ENCODE results near the gene ZNF496. TPM values are rescaled to one million over a fixed set of nuclear protein-coding genes. Genes with fewer than 3 reads are reported as not detected.

The ZNF496 gene
- total and polyA plus RNA-seq, 4 donors: 8.2 to 43.4 (median 15.6) TPM

GRCh38 chr1:247288341-247288740 is 43.3 kb downstream of the ZNF496 start:
- Histone ChIP-seq H3K9ac (ENCODE audit: insufficient read depth in 1 of 2, low read length in 2 of 2) (no peak overlapping the region), H3K4me1 (ENCODE audit: control insufficient read depth in 5 of 5, insufficient read depth in 5 of 5, low read length in 5 of 5) (no peaks in the 10 kb centered on the region), H3K9me3 (ENCODE audit: control insufficient read depth in 4 of 4, insufficient read depth in 3 of 4, low read length in 3 of 4) (peaks cover 0 to 15% (median 0%) of the 10 kb centered on the region in 4 donors), H3K27me3 (ENCODE audit: control insufficient read depth in 3 of 3, insufficient read depth in 3 of 3, low read length in 2 of 3) (no peaks in the 10 kb centered on the region), H3K27ac (ENCODE audit: low read depth in 1 of 2, low read length in 1 of 2) (no peak overlapping the region), H3K4me3 (no peak overlapping the region), H3K36me3 (ENCODE audit: control insufficient read depth in 4 of 4, insufficient read depth in 4 of 4, low read length in 4 of 4) (no peaks in the 10 kb centered on the region)
- DNase-seq: no peak
- no peak for TF ChIP-seq CTCF (IDR thresholded peaks at IDR 0.05; ENCODE audit: control extremely low read depth, extremely low read depth)
- WGBS, 2 donors: 97% methylated on average over 6 of the region's 6 CpGs
- no peak for ATAC-seq (ENCODE audit: insufficient read depth, low FRiP score)

GRCh38 chr1:247287460-247287859 is 44.2 kb downstream of the ZNF496 start:
- Histone ChIP-seq H3K4me1 (ENCODE audit: control insufficient read depth in 5 of 5, insufficient read depth in 5 of 5, low read length in 5 of 5) (no peaks in the 10 kb centered on the region), H3K4me3 (no peak overlapping the region), H3K27me3 (ENCODE audit: control insufficient read depth in 3 of 3, insufficient read depth in 3 of 3, low read length in 2 of 3) (no peaks in the 10 kb centered on the region), H3K9me3 (ENCODE audit: control insufficient read depth in 4 of 4, insufficient read depth in 3 of 4, low read length in 3 of 4) (peaks cover 0 to 15% (median 0%) of the 10 kb centered on the region in 4 donors), H3K9ac (ENCODE audit: insufficient read depth in 1 of 2, low read length in 2 of 2) (no peak overlapping the region), H3K27ac (ENCODE audit: low read depth in 1 of 2, low read length in 1 of 2) (no peak overlapping the region), H3K36me3 (ENCODE audit: control insufficient read depth in 4 of 4, insufficient read depth in 4 of 4, low read length in 4 of 4) (no peaks in the 10 kb centered on the region)
- ATAC-seq (ENCODE audit: insufficient read depth, low FRiP score) (no peak), DNase-seq (no peak)
- WGBS, 2 donors: 94 to 96% methylated on average over 14 of the region's 14 CpGs
- no peak for TF ChIP-seq CTCF (IDR thresholded peaks at IDR 0.05; ENCODE audit: control extremely low read depth, extremely low read depth)

GRCh38 chr1:247286134-247286670 is 45.5 kb downstream of the ZNF496 start:
- Histone ChIP-seq H3K9me3 (ENCODE audit: control insufficient read depth in 4 of 4, insufficient read depth in 3 of 4, low read length in 3 of 4) (peaks cover 0 to 14% (median 0%) of the 10 kb centered on the region in 4 donors), H3K36me3 (ENCODE audit: control insufficient read depth in 4 of 4, insufficient read depth in 4 of 4, low read length in 4 of 4) (no peaks in the 10 kb centered on the region), H3K4me1 (ENCODE audit: control insufficient read depth in 5 of 5, insufficient read depth in 5 of 5, low read length in 5 of 5) (no peaks in the 10 kb centered on the region), H3K9ac (ENCODE audit: insufficient read depth in 1 of 2, low read length in 2 of 2) (no peak overlapping the region), H3K27me3 (ENCODE audit: control insufficient read depth in 3 of 3, insufficient read depth in 3 of 3, low read length in 2 of 3) (no peaks in the 10 kb centered on the region), H3K4me3 (no peak overlapping the region), H3K27ac (ENCODE audit: low read depth in 1 of 2, low read length in 1 of 2) (no peak overlapping the region)
- no peak for ATAC-seq (ENCODE audit: insufficient read depth, low FRiP score)
- no peak for TF ChIP-seq CTCF (IDR thresholded peaks at IDR 0.05; ENCODE audit: control extremely low read depth, extremely low read depth)
- no peak for DNase-seq
- 95 to 97% methylated on average over 23 of the region's 23 CpGs for WGBS, 2 donors

All from lung (tissue), 12 donors.